Bone marrow (tissue), 2 donors: Measurements from ENCODE around the gene RPL13.
"Not testable (repeated sequence)": the region's sequence is repeated elsewhere in the genome, so short reads cannot be mapped to it uniquely, and the experiment has no call there.

ENCODE experiments used
- DNase-seq, 2 donors: peaks; one replicate each; lab custom pipeline; 2025; lab: John Stamatoyannopoulos, UW

RPL13 gene

GRCh38 chr16:89563639-89564392 is 3.3 kb downstream of the RPL13 start:
- no peak for DNase-seq

DNA sequence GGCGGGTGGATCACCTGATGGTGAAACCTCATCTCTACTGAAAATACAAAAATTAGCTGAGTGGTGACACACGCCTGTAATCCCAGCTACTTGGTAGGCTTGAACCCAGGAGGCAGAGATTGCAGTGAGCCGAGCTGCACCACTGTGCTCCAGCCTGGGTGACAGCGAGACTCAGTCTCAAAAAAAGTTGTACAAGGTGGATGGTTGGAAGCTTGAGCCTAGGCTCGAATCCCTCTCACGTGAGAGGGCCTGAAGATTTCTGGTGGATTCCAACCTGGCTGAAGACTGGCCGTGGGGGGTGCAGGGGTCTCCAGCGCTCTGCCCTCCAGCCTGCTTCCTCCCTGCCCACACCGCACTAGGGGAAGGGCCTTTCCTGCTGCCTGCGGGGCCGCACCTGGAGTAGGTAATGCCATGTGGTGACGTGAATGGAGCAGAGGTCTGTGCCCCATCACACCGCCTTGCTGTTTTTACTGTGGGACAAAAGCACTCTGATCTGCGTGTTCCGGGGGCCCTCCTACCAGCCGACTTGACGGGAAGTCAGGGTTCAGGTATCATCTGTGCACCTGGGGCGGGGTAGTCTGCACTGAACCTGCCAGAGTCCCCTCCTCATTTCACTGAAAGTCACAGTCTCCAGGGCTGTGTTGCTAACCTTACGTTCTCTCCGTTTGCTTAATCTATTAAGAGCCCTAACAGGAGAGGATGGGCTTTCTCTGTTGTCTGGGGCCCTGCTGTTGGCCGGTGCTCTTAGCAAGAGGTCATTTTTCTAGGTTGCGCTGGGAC is 4.2 kb downstream of the RPL13 start:
- no peak for DNase-seq

DNA sequence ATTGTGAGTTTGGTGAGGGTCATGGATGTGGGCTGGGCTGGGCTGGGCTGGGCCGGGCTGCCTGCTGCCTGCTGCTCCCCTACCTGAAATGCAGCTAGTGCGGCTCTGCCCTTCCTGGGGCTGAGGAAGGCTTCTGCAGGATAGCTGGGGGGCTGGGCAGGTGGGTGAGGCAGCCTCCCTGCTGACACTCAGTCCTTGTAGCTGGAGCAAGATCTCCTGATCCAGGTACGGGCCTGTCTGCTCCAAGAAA is 4.7 kb downstream of the RPL13 start:
- no peak for DNase-seq

DNA sequence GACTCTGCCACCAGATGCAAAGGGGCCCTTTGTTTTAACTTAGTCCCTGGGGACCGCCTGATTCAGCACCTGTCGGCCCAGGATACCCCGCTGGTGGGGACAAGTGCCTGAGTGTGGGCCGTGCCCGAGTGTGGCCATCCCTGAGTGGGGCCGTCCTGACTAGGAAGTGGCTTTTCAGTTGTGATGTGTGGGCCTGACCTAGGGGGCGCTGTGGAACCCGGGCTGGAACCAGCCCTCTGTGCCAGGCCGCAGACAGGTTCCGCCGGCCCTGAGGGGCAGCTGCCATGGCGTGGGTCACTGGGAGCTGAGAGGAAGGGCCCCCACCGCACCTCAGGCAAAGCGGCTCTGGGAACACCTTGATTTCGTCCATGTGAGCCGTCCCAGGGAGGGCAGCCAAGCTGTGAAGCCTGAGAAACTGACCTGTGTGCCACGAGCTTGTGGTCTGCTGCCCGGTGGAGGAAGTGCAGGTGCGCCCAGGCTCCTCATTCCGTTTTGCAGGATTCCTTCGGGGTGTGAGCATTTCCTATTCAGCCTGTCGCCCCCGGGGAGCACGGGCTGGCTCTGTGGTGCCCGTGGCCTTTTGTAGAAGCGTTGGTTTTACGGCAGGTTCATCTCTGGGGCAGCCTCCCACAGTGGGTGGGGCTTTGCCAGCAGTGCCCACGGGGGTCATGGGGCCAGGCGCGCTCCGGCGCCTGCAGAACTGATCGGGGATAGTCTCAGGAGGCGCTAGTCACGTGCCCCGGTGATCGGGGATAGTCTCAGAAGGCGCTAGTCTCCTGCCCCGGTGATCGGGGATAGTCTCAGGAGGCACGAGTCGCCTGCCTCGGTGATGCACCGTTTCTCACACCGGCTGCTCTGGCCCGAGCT is 5.3 kb downstream of the RPL13 start:
- peak; percentile 18 for DNase-seq

GRCh38 chr16:89567656-89568594 is 7.4 kb downstream of the RPL13 start:
- DNase-seq, result no peak

- DNase-seq, result no peak
These were observed 9.2 kb downstream of the RPL13 start for GRCh38 chr16:89569506-89570341.

GRCh38 chr16:89570342-89570923 is 10.0 kb downstream of the RPL13 start:
- no peak for DNase-seq

DNA sequence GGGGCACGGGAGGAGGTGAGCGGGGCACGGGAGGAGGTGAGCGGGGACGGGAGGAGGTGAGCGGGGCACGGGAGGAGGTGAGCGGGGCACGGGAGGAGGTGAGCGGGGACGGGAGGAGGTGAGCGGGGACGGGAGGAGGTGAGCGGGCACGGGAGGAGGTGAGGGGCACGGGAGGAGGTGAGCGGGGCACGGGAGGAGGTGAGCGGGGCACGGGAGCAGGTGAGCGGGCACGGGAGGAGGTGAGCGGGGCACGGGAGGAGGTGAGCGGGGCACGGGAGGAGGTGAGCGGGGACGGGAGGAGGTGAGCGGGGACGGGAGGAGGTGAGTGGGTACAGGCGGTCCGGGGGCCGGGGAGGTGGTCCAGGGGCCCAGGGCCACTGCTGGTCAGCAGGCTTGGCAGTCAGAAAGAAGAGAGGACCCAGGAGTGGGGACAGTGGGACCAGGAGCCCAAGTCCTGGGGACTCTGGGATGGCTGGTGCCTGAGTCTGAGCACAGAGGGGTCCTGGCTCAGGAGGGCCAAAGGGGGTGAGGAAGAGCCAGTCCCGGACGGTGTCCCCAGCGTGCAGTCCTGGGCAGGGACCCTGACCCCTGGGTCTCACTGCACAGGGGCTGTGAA is 10.6 kb downstream of the RPL13 start:
- DNase-seq, result not testable (repeated sequence)

DNA sequence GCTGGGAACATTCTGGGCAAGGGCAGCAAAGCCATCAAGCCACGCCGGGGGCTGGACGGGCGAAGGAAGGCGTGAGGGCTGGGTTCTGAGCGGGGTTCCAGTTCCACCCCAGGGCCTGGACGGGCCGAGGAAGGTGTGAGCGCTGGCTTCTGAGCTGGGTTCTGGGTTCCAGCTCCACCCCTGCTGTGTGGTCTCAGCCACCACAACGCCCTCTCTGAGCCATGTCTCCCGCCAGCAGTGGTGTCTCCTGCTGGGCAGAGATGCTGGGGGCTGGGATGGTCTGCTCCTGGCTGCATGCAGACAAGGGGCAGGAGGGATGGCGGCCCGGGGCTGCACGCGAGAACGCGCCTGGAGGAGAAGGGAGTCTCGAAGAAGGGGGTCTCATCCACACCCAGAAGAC is 11.2 kb downstream of the RPL13 start:
- DNase-seq, result no peak

GRCh38 chr16:89572073-89572484 is 11.6 kb downstream of the RPL13 start:
- DNase-seq, result no peak

GRCh38 chr16:89572485-89573205 is 12.2 kb downstream of the RPL13 start:
- no peak for DNase-seq

DNA sequence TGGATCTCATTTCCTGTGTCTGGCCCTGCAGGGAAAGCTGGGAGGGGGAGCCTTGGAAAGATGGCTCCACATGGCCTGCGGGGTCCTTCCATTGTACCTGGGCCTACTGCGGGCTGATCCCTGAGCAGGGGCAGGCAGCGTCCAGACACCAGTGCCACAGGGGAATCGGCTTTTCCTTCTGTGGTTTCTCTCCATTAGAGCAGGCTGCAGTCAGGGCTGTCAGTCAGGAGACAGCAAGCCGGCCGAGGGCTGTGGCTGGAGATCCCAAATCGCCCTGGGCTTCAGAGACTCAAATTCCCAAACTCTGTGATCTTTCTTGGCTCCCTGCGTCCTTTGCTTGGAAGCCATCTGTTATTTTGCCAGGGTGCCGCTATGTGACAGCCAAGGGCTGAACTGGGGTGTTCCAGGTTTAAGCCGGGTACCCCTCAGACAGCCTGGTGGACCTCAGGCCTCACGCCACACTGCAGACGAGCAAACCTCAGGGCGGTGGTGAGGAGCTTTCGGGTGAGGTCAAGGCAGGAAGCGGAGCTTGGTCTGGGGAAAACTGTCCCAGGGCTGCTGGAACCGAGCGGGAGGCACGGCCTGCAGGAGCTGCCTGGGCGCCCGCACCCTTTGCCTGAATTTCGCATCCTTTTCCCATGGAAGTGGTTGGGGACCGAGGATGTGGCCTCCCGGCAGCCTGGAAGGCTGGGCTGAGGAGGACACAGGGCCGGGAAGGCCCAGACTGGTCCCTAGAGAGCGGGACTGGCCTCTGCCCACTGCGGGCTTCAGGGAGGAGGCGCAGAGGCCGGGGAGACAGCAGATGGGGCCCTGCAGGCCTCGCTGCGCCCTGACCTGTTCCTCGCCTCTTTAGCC is 13.6 kb downstream of the RPL13 start:
- DNase-seq, result no peak

DNA sequence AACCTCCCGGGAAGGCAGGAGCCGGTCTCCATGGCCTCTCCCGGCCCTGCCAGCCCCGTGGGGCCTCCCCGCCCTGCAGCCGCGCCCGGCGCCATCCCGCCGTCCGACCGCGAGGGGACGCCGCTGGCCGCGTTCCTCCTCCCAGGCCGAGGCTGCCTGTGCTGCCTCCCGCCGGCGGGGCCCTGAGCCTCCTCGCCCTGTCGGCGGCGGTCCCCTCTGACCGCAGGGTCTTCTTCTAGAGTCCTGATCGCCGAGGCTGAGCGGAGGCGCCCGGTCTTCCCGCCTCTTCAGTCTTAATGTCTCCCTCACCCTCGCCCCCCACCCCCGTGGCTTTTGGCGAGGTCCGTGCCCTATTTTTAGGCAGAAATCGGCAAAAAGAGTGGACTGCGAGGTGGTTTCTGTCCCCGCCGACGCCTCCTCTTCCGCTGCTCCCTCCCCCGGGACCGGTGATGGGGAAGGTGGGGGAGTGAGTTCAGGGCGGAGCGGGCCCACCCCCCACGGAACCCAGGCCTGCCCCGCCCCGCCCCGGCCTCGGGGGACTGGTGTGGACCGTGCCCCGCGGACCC is 14.3 kb downstream of the RPL13 start:
- peak; percentile 27 to 38 for DNase-seq

DNA sequence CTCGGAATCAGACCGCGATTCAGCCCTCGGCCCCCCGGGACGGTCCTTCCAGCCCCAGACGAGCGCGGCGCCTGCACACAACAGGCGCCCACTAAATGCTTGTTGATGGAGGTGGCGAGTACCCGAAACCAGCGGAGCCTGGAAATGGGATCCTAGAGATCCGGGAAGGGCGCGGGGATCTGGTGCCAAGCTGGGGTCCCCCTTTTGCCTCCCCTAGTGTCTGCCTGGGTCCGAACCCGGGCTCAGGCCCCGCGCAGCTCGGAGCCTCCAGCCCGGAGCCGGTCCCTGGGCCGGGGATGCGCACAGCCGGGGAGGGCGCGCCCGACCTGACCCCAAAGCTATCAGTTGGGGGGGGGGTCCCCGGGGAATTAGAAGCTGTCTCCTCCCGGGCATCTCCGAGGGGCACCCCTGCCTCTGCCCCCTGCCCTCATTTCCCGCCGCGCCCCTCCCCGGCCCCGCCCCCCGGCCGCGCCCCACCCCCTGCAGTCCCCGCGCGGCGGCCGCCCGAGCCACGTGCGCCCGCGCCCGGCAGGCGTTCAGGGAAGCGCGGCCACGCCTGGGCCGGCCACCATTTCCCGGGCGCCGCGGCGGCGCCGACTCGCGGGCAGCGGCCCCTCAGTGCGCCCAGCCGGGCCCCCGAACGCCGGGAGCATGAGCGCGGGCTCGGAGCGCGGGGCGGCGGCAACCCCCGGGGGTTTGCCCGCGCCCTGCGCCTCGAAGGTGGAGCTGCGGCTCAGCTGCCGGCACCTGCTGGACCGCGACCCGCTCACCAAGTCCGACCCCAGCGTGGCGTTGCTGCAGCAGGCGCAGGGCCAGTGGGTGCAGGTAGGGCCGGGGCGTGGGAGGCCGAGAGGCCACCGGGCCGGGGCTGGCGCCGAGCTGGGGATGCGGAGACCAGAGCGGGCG is 15.0 kb downstream of the RPL13 start, which contains the start of gene CPNE7:
Gene CPNE7, plus strand, starts transcription at position 512 of the 906 bp plus-strand sequence. Its CDS starts 140 bp downstream, at position 652.
- no peak for DNase-seq

DNA sequence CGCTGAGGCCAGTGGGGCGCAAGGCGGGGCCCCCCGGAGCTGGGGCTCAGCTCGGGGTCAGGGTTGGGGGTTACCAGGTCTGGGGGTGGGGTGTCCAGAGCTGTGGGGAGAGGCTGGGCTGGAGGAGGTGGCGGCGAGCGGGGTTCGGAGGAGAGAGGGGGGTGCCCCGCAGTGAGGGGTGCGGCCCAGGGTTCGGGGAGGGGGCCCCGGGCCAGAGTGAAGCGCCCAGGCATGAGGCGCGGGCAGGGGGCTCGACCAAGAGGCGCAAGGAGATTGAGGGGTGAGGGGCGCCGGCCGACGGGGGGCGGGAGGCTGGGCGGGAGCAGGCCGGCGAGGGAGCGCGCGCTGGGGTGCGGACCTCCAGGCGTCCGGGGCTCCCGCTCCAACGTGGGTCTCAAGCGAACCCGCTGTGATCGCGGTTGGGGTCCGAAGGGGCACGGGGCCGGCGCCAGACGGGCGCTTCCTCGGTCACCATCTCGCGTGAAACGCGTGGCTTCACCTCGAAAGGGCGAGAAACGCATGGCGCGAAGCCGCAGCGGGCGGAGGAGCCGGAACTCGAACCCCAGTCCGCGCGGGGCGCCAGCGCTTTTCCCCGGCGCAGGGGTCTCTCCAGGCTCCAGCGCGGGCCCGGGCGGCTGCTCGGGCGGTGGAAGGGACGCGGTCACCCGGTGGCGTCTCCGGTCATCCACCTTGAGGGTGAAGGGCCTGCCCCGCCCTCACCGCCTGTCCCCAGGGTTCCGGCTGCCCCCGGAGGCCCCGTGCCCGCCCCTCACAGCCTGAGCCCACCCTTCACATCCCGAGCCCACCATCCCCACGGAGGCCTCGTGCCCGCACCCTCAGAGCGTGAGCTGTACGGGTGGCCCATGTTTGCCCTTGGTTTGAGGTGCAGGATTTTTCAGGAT is 15.9 kb downstream of the RPL13 start:
- no peak for DNase-seq
